IPS-18c (cell line): ENCODE data around the gene PDXDC1.
"Not testable (repeated sequence)": the region's sequence is repeated elsewhere in the genome, so short reads cannot be mapped to it uniquely, and the experiment has no call there.

ENCODE experiments used
- H3K4me3 ChIP-seq: 2 replicates; pipeline ENCODE4 v1.7.0; 2013; ENCODE audit warnings: low read depth, mild to moderate bottlenecking, low read length, moderate library complexity; ENCODE audit not compliant: insufficient read depth
- H3K9me3 ChIP-seq: one replicate; pipeline ENCODE4 v1.6.1; 2013; ENCODE audit warnings: mild to moderate bottlenecking, low read length, moderate library complexity; ENCODE audit not compliant: control insufficient read depth, insufficient read depth

The PDXDC1 gene

DNA sequence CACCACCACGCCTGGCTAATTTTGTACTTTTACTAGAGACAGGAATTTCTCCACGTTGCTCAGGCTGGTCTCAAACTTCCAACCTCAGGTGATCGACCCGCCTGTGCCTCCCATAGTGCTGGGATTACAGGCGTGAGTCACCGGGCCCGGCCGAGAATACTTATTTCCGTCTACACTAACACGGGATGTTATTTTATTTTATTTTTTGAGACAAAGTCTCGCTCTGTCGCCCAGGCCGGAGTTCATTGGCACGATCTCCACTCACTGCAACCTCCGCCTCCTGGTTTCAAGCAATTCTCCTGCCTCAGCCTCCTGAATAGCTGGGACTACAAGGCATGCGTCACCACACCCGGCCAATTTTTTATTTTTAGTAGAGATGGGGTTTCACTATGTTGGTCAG is 9.5 kb upstream of the PDXDC1 start:
- H3K9me3 ChIP-seq, result no peaks in the 10 kb centered on the region

GRCh38 chr16:14969795-14970194 is 5.0 kb upstream of the PDXDC1 start:
- not testable (repeated sequence) for H3K4me3 ChIP-seq, H3K9me3 ChIP-seq

More for the DNA sequence above, 9.5 kb upstream of the PDXDC1 start:
- no peak overlapping the region for H3K4me3 ChIP-seq

GRCh38 chr16:14971621-14972228 is 3.1 kb upstream of the PDXDC1 start:
- not testable (repeated sequence) for H3K9me3 ChIP-seq, H3K4me3 ChIP-seq

- H3K4me3 ChIP-seq, result peak overlapping the region; percentile 100; the same call in 1 of the 2 replicates
Observed at GRCh38 chr16:14973785-14974322, 972 bp upstream of the PDXDC1 start.

GRCh38 chr16:14974331-14974655 is 533 bp upstream of the PDXDC1 start:
- H3K9me3 ChIP-seq, result not testable (repeated sequence)
- H3K4me3 ChIP-seq, result peak overlapping the region; percentile 100; the same call in 1 of the 2 replicates

More at GRCh38 chr16:14973785-14974322, 972 bp upstream of the PDXDC1 start:
- not testable (repeated sequence) for H3K9me3 ChIP-seq

GRCh38 chr16:14975418-14976194 is 780 bp downstream of the PDXDC1 start:
- H3K4me3 ChIP-seq, result peak overlapping the region; percentile 100
- H3K9me3 ChIP-seq, result not testable (repeated sequence)

- H3K4me3 ChIP-seq, H3K9me3 ChIP-seq: not testable (repeated sequence)
Observed at GRCh38 chr16:14976971-14977736, 2.3 kb downstream of the PDXDC1 start.

GRCh38 chr16:14978281-14978680 is 3.5 kb downstream of the PDXDC1 start:
- not testable (repeated sequence) for H3K4me3 ChIP-seq, H3K9me3 ChIP-seq

- not testable (repeated sequence) for H3K9me3 ChIP-seq, H3K4me3 ChIP-seq
Observed at GRCh38 chr16:14978908-14979307, 4.1 kb downstream of the PDXDC1 start.

DNA sequence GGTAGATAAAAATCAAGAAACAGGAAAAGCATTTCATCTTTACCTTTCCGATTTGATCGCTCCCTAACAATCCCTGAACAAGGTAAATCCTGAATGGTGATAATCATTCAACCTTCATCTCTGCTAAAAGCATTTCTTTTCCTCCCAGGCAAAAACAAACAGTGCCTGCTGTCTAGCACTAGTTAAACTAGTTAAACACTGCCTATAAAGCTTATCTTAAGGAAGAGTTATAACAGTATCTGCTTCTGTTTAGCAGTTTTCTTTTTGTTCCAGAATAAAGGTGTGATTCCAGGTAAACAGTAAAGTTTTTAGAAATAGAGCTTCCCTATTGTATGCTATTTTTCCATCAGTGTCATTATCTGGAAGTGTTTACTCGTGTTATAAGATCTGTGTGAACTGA is 6.4 kb downstream of the PDXDC1 start:
- H3K4me3 ChIP-seq, H3K9me3 ChIP-seq: not testable (repeated sequence)

GRCh38 chr16:14982521-14982920 is 7.7 kb downstream of the PDXDC1 start:
- H3K9me3 ChIP-seq, H3K4me3 ChIP-seq: not testable (repeated sequence)

DNA sequence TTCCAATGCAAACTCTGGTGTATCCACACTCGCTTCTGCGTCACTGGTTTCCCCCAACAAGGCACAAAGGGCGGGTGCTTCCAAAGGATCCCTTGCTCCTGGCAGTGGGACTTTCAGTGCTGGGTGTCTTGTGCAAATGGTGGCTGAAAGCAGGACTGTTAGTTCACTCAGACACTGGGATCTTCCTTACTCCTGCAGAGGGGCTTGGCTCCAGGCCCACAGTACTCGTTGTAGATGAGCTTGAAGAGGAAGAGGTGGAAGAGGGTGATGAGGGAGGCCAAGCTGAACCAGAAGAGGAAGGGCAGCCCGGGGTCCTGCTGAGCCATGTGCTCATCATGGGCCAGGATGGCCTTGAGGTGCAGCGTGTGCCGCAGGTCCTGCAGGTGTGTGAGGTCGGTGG is 13.3 kb downstream of the PDXDC1 start:
- not testable (repeated sequence) for H3K4me3 ChIP-seq, H3K9me3 ChIP-seq

GRCh38 chr16:14988661-14989191 is 13.9 kb downstream of the PDXDC1 start:
- H3K9me3 ChIP-seq, H3K4me3 ChIP-seq: not testable (repeated sequence)

- H3K4me3 ChIP-seq, H3K9me3 ChIP-seq: not testable (repeated sequence)
Observed at GRCh38 chr16:14989291-14990281, 14.8 kb downstream of the PDXDC1 start.

GRCh38 chr16:14993277-14994151 is 18.7 kb downstream of the PDXDC1 start:
- not testable (repeated sequence) for H3K4me3 ChIP-seq

GRCh38 chr16:14996702-14997101 is 21.9 kb downstream of the PDXDC1 start:
- H3K4me3 ChIP-seq, H3K9me3 ChIP-seq: not testable (repeated sequence)

More at GRCh38 chr16:14993277-14994151, 18.7 kb downstream of the PDXDC1 start:
- H3K9me3 ChIP-seq, result not testable (repeated sequence)
